ENCODE measurements around the gene RRAS2.
"Not testable (repeated sequence)": the region's sequence is repeated elsewhere in the genome, so short reads cannot be mapped to it uniquely, and the experiment has no call there.

The RRAS2 gene

GRCh38 chr11:14254533-14255237, 104.3 kb downstream of the RRAS2 start:
- no peak for DNase-seq

- DNase-seq: no peak
These were observed 105.1 kb downstream of the RRAS2 start for GRCh38 chr11:14253840-14254239.

GRCh38 chr11:14253421-14253820, 105.6 kb downstream of the RRAS2 start:
- DNase-seq: peak in 1 of 2 donors; percentile 6

- not testable (repeated sequence) for DNase-seq
These were observed 106.5 kb downstream of the RRAS2 start for GRCh38 chr11:14252501-14252900.

GRCh38 chr11:14251754-14252153, 107.2 kb downstream of the RRAS2 start:
- no peak for DNase-seq

- peak; percentile 71 to 73 for DNase-seq
These were observed 109.6 kb downstream of the RRAS2 start for GRCh38 chr11:14249121-14249963.

- peak; percentile 65 to 84 for DNase-seq
These were observed 110.4 kb downstream of the RRAS2 start for GRCh38 chr11:14248580-14248981.

- DNase-seq: no peak
These were observed 113.5 kb downstream of the RRAS2 start for GRCh38 chr11:14245444-14245843.

GRCh38 chr11:14244926-14245325, 114.1 kb downstream of the RRAS2 start:
- DNase-seq: no peak

GRCh38 chr11:14242733-14243132, 116.2 kb downstream of the RRAS2 start:
- no peak for DNase-seq

GRCh38 chr11:14242187-14242586, 116.8 kb downstream of the RRAS2 start:
- DNase-seq: peak; percentile 48 to 51

- no peak for DNase-seq
These were observed 118.0 kb downstream of the RRAS2 start for GRCh38 chr11:14240951-14241350.

GRCh38 chr11:14240221-14240620, 118.8 kb downstream of the RRAS2 start:
- no peak for DNase-seq

GRCh38 chr11:14237444-14237961, 121.5 kb downstream of the RRAS2 start:
- DNase-seq: peak in 1 of 2 donors; percentile 70

GRCh38 chr11:14235701-14236100, 123.3 kb downstream of the RRAS2 start:
- no peak for DNase-seq

- DNase-seq: no peak
These were observed 124.5 kb downstream of the RRAS2 start for GRCh38 chr11:14234446-14234845.

- DNase-seq: no peak
These were observed 126.3 kb downstream of the RRAS2 start for GRCh38 chr11:14232652-14233051.

- DNase-seq: no peak
These were observed 128.6 kb downstream of the RRAS2 start for GRCh38 chr11:14230407-14230806.

- DNase-seq: no peak
These were observed 129.5 kb downstream of the RRAS2 start for GRCh38 chr11:14229472-14229871.

GRCh38 chr11:14228356-14228755, 130.6 kb downstream of the RRAS2 start:
- DNase-seq: no peak

Data from hippocampal formation (tissue), 2 donors.